H9 (cell line): ENCODE measurements around the gene BSPH1. TPM values are rescaled to one million over a fixed set of nuclear protein-coding genes. Genes with fewer than 3 reads are reported as not detected.

Source experiments
- DNase-seq: peaks from one replicate; pipeline ENCODE4 v3.0.0-alpha.2; 2017
- H2AFZ ChIP-seq: one replicate; pipeline ENCODE4 v1.6.1; 2013; ENCODE audit warnings: mild to moderate bottlenecking, low read length, control low read depth, moderate library complexity
- H2AK5ac ChIP-seq: 2 replicates; pipeline ENCODE4 v1.6.1; 2013; ENCODE audit warnings: low read length, control low read depth, mixed read lengths; ENCODE audit not compliant: insufficient read length
- H2BK120ac ChIP-seq: one replicate; pipeline ENCODE4 v1.6.1; 2013; ENCODE audit warnings: low read depth, mild to moderate bottlenecking, low read length, control low read depth, inconsistent platforms; ENCODE audit not compliant: poor library complexity, severe bottlenecking
- H2BK12ac ChIP-seq: 2 replicates; pipeline ENCODE4 v1.6.1; 2013; ENCODE audit warnings: low read length, control low read depth, mixed read lengths, low read depth; ENCODE audit not compliant: insufficient read length
- H2BK15ac ChIP-seq: 2 replicates; pipeline ENCODE4 v1.6.1; 2013; ENCODE audit warnings: low read depth, low read length, control low read depth
- H2BK20ac ChIP-seq: one replicate; pipeline ENCODE4 v1.6.1; 2013; ENCODE audit warnings: low read depth, mild to moderate bottlenecking, low read length, control low read depth, inconsistent platforms; ENCODE audit not compliant: poor library complexity, severe bottlenecking
- H2BK5ac ChIP-seq: 2 replicates; pipeline ENCODE4 v1.6.1; 2013; ENCODE audit warnings: low read length, control low read depth, mixed read lengths; ENCODE audit not compliant: insufficient read length
- H3K14ac ChIP-seq: 2 replicates; pipeline ENCODE4 v1.6.1; 2013; ENCODE audit warnings: low read length, control low read depth; ENCODE audit not compliant: insufficient read depth
- H3K18ac ChIP-seq: 2 replicates; pipeline ENCODE4 v1.6.1; 2013; ENCODE audit warnings: low read depth, mild to moderate bottlenecking, mixed read lengths, low read length, control low read depth; ENCODE audit not compliant: insufficient read length
- H3K23ac ChIP-seq: 2 replicates; pipeline ENCODE4 v1.6.1; 2013; ENCODE audit warnings: low read length, control low read depth, mixed read lengths, low read depth; ENCODE audit not compliant: insufficient read length
- H3K23me2 ChIP-seq: 2 replicates; pipeline ENCODE4 v1.6.1; 2013; ENCODE audit warnings: low read depth, mild to moderate bottlenecking, mixed read lengths, low read length, control low read depth; ENCODE audit not compliant: insufficient read length, poor library complexity, severe bottlenecking
- H3K27ac ChIP-seq: 2 replicates; pipeline ENCODE4 v1.5.1; 2013; ENCODE audit warnings: low read length, control low read depth, mixed read lengths, low read depth; ENCODE audit not compliant: insufficient read length
- H3K27me3 ChIP-seq: 2 replicates; pipeline ENCODE4 v1.6.1; 2013; ENCODE audit warnings: low read length, control low read depth, inconsistent platforms; ENCODE audit not compliant: insufficient read depth
- H3K4ac ChIP-seq: 2 replicates; pipeline ENCODE4 v1.6.1; 2013; ENCODE audit warnings: low read depth, mild to moderate bottlenecking, control low read depth, inconsistent platforms, low read length, moderate library complexity
- H3K4me1 ChIP-seq: 2 replicates; pipeline ENCODE4 v1.6.1; 2013; ENCODE audit warnings: low read length, control low read depth, inconsistent platforms; ENCODE audit not compliant: insufficient read depth
- H3K4me2 ChIP-seq: 2 replicates; pipeline ENCODE4 v1.6.1; 2013; ENCODE audit warnings: low read length, control low read depth, mixed read lengths; ENCODE audit not compliant: insufficient read length, insufficient read depth
- H3K56ac ChIP-seq: 2 replicates; pipeline ENCODE4 v1.6.1; 2013; ENCODE audit warnings: low read depth, mild to moderate bottlenecking, mixed read lengths, low read length, control low read depth; ENCODE audit not compliant: insufficient read length
- H3K79me1 ChIP-seq: 2 replicates; pipeline ENCODE4 v1.6.1; 2013; ENCODE audit warnings: low read depth, mild to moderate bottlenecking, moderate library complexity, low read length, control low read depth, inconsistent platforms; ENCODE audit not compliant: insufficient read depth, poor library complexity, severe bottlenecking
- H3K79me2 ChIP-seq: 2 replicates; pipeline ENCODE4 v1.6.1; 2013; ENCODE audit warnings: low read length, control low read depth, inconsistent platforms; ENCODE audit not compliant: insufficient read depth
- H3K9ac ChIP-seq: 2 replicates; pipeline ENCODE4 v1.6.1; 2013; ENCODE audit warnings: low read length, control low read depth, mixed read lengths; ENCODE audit not compliant: insufficient read length; ENCODE audit errors: extremely low read depth
- H3K9me3 ChIP-seq: one replicate; pipeline ENCODE4 v1.6.1; 2013; ENCODE audit warnings: low read depth, low read length, inconsistent platforms; ENCODE audit not compliant: control insufficient read depth
- H3T11ph ChIP-seq: one replicate; pipeline ENCODE4 v1.6.1; 2013; ENCODE audit warnings: mild to moderate bottlenecking, low read length, control low read depth, inconsistent platforms
- H4K20me1 ChIP-seq: one replicate; pipeline ENCODE4 v1.6.1; 2013; ENCODE audit not compliant: control insufficient read depth, insufficient read length, insufficient read depth
- H4K5ac ChIP-seq: 2 replicates; pipeline ENCODE4 v1.6.1; 2013; ENCODE audit warnings: low read depth, mild to moderate bottlenecking, mixed read lengths, low read length, control low read depth; ENCODE audit not compliant: insufficient read length
- H4K8ac ChIP-seq: replicated peaks from 2 replicates; pipeline ENCODE4 v1.6.1; 2013; ENCODE audit warnings: low read length, control low read depth, mixed read lengths, low read depth; ENCODE audit not compliant: insufficient read length
- H4K91ac ChIP-seq: 2 replicates; pipeline ENCODE4 v1.6.1; 2013; ENCODE audit warnings: low read depth, mild to moderate bottlenecking, moderate library complexity, mixed read lengths, low read length, control low read depth; ENCODE audit not compliant: insufficient read length
- H3K27ac Mint-ChIP-seq, 3 experiments: 2 replicates in 2 of 3; 3 replicates in 1 of 3; pipeline ENCODE4 v1.8.0; 2020 to 2021; ENCODE audit warnings: mixed read lengths in 3 of 3, mild to moderate bottlenecking in 1 of 3, moderate library complexity in 1 of 3
- H3K27me3 Mint-ChIP-seq: 2 replicates; pipeline ENCODE4 v1.8.0; 2021; ENCODE audit warnings: low read depth, mild to moderate bottlenecking, moderate library complexity, mixed read lengths
- H3K36me3 Mint-ChIP-seq, 3 experiments: 2 replicates in 2 of 3; 3 replicates in 1 of 3; pipeline ENCODE4 v1.8.0; 2020 to 2021; ENCODE audit warnings: low read depth in 3 of 3, mixed read lengths in 3 of 3; ENCODE audit not compliant: insufficient read depth in 1 of 3
- H3K4me1 Mint-ChIP-seq, 2 experiments: 2 replicates each; pipeline ENCODE4 v1.8.0; 2020; ENCODE audit warnings: mixed read lengths in 2 of 2
- H3K4me3 Mint-ChIP-seq, 2 experiments: 2 replicates in 1 of 2; 3 replicates in 1 of 2; pipeline ENCODE4 v1.8.0; 2020 to 2021; ENCODE audit warnings: mild to moderate bottlenecking in 2 of 2, mixed read lengths in 2 of 2, moderate library complexity in 1 of 2
- H3K9me3 Mint-ChIP-seq, 2 experiments: 2 replicates in 1 of 2; 3 replicates in 1 of 2; pipeline ENCODE4 v1.8.0; 2020; ENCODE audit warnings: mild to moderate bottlenecking in 2 of 2, mixed read lengths in 2 of 2, moderate library complexity in 1 of 2
- WGBS: extraction: QIAGEN DNeasy Blood & Tissue Kit; methylation state at CpG from one replicate; pipeline ENCODE4 v1.1.7; 2013; ENCODE audit warnings: missing lambda C conversion rate, low lambda C conversion rate, mixed read lengths; ENCODE audit not compliant: insufficient read length; ENCODE audit errors: extremely low coverage; 5-methylcytosine and 5-hydroxymethylcytosine counted together
- total RNA-seq: library from RNA; stranded (reverse); gene quantifications from 2 replicates; pipeline ENCODE4 v1.2.1, GENCODE V29; 2021
- TF ChIP-seq, protein P1 (sequence below): fragments of 200-600 bp; sonication (generic); conservative IDR thresholded peaks from 3 replicates; pipeline ENCODE4 v1.8.0; 2021; ENCODE audit warnings: antibody characterized with exemption, mild to moderate bottlenecking

Gene BSPH1
- total RNA-seq, 1 experiment from 2014 or later: not detected

DNA sequence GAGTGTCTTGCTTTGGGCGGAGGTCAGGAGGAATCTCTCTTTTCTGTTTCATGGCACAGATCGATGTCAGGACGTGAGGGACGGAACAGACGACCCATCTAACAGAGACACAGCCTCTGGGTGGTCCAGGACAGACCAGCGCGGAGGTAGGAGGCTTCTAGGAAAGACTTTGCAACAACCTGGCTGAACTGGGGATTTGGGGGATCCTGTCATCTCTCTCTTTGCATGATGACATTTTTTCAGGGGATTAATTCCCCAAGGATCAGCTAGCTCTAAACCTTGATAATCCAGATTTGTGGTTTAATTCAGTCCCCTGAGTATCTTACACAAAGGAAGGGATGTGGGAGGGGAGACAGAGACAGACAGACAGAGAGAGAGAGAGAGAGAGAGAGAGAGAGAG, 37.5 kb upstream of the BSPH1 start:
- Histone ChIP-seq H2AFZ (no peak overlapping the region), H3K23me2 (no peaks in the 10 kb centered on the region), H4K91ac (no peak overlapping the region), H3K9ac (no peak overlapping the region), H4K5ac (no peak overlapping the region), H2BK120ac (no peak overlapping the region), H2BK12ac (no peak overlapping the region), H3K27ac (no peak overlapping the region), H3K56ac (no peak overlapping the region), H3K18ac (no peak overlapping the region), H3K4ac (no peak overlapping the region), H4K20me1 (no peaks in the 10 kb centered on the region), H2BK5ac (no peak overlapping the region), H2AK5ac (no peak overlapping the region), H3K23ac (no peak overlapping the region), H3K4me1 (no peaks in the 10 kb centered on the region), H2BK15ac (no peak overlapping the region), H3K79me1 (no peaks in the 10 kb centered on the region), H2BK20ac (no peak overlapping the region), H3K27me3 (no peaks in the 10 kb centered on the region; the same call in 1 of the 2 replicates), H3K79me2 (no peaks in the 10 kb centered on the region), H3T11ph (no peak overlapping the region), H3K4me2 (no peak overlapping the region), H4K8ac (no peak overlapping the region), H3K9me3 (no peaks in the 10 kb centered on the region), H3K14ac (no peak overlapping the region)
- DNase-seq: no peak
- Mint-ChIP-seq H3K4me3 (no peak overlapping the region), H3K9me3 (no peaks in the 10 kb centered on the region), H3K36me3 (no peaks in the 10 kb centered on the region), H3K27me3 (peaks cover 15% of the 10 kb centered on the region), H3K4me1 (peaks cover 11 to 25% of the 10 kb centered on the region in 2 experiments), H3K27ac (no peak overlapping the region)
- TF ChIP-seq, protein P1, sequence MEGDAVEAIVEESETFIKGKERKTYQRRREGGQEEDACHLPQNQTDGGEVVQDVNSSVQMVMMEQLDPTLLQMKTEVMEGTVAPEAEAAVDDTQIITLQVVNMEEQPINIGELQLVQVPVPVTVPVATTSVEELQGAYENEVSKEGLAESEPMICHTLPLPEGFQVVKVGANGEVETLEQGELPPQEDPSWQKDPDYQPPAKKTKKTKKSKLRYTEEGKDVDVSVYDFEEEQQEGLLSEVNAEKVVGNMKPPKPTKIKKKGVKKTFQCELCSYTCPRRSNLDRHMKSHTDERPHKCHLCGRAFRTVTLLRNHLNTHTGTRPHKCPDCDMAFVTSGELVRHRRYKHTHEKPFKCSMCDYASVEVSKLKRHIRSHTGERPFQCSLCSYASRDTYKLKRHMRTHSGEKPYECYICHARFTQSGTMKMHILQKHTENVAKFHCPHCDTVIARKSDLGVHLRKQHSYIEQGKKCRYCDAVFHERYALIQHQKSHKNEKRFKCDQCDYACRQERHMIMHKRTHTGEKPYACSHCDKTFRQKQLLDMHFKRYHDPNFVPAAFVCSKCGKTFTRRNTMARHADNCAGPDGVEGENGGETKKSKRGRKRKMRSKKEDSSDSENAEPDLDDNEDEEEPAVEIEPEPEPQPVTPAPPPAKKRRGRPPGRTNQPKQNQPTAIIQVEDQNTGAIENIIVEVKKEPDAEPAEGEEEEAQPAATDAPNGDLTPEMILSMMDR: no peak
- WGBS: no CpG with 5 or more reads among the region's 7 CpGs
